Activated T-cell treated with anti-CD3 and anti-CD28 coated beads, Interleukin-2, amount 50 U/mL, for 48 hours (primary cell): ENCODE results near the gene CPNE9.

ENCODE experiments used
- DNase-seq, 2 experiments: peaks; one replicate each; pipeline ENCODE4 v3.0.0-alpha.2; 2020

Gene CPNE9

GRCh38 chr3:9717563-9717962, 13.9 kb downstream of the CPNE9 start:
- no peak for DNase-seq

- no peak for DNase-seq
These were observed 14.5 kb downstream of the CPNE9 start for GRCh38 chr3:9718118-9718517.

GRCh38 chr3:9721015-9721699, 17.5 kb downstream of the CPNE9 start:
- DNase-seq, result no peak

GRCh38 chr3:9721700-9722060, 18.0 kb downstream of the CPNE9 start:
- DNase-seq, result no peak

GRCh38 chr3:9725775-9726515, 22.3 kb downstream of the CPNE9 start:
- no peak for DNase-seq

- DNase-seq, result peak; percentile 73 to 77
These were observed 23.5 kb downstream of the CPNE9 start for GRCh38 chr3:9727041-9727595.

GRCh38 chr3:9727743-9728142, 24.1 kb downstream of the CPNE9 start:
- no peak for DNase-seq

- DNase-seq, result no peak
These were observed 25.8 kb downstream of the CPNE9 start for GRCh38 chr3:9729419-9729818.

GRCh38 chr3:9730657-9731205, 27.1 kb downstream of the CPNE9 start:
- no peak for DNase-seq

GRCh38 chr3:9731206-9732079, 27.8 kb downstream of the CPNE9 start, which contains the start of gene BRPF1:
Gene BRPF1 (plus strand): TSS chr3:9731735. CDS start chr3:9734141, 2,406 bp downstream.
- peak; percentile 99 for DNase-seq

GRCh38 chr3:9732080-9732739, 28.6 kb downstream of the CPNE9 start:
- peak; percentile 61 to 65 for DNase-seq

GRCh38 chr3:9732740-9733115, 29.1 kb downstream of the CPNE9 start:
- DNase-seq, result no peak

- DNase-seq, result no peak
These were observed 33.2 kb downstream of the CPNE9 start for GRCh38 chr3:9736831-9737230.

- DNase-seq, result no peak
These were observed 35.5 kb downstream of the CPNE9 start for GRCh38 chr3:9739181-9739580.

- no peak for DNase-seq
These were observed 38.9 kb downstream of the CPNE9 start for GRCh38 chr3:9742560-9742959.

- DNase-seq, result no peak
These were observed 39.9 kb downstream of the CPNE9 start for GRCh38 chr3:9743548-9743947.

GRCh38 chr3:9744162-9744561, 40.5 kb downstream of the CPNE9 start:
- no peak for DNase-seq

GRCh38 chr3:9745521-9745920, 41.9 kb downstream of the CPNE9 start:
- no peak for DNase-seq

- DNase-seq, result peak in 1 of 2 experiments; percentile 51
These were observed 42.7 kb downstream of the CPNE9 start for GRCh38 chr3:9746330-9746729.

- DNase-seq, result no peak
These were observed 43.6 kb downstream of the CPNE9 start for GRCh38 chr3:9747267-9747666.

GRCh38 chr3:9748031-9748430, 44.4 kb downstream of the CPNE9 start:
- no peak for DNase-seq

- DNase-seq, result no peak
These were observed 45.6 kb downstream of the CPNE9 start for GRCh38 chr3:9749296-9749644.
